ENCODE data around the gene PRSS2. TPM values are rescaled to one million over a fixed set of nuclear protein-coding genes. Genes with fewer than 3 reads are reported as not detected.

Gene PRSS2
- total and polyA plus RNA-seq, 4 donors, result 0.21 TPM; not detected in 3

DNA sequence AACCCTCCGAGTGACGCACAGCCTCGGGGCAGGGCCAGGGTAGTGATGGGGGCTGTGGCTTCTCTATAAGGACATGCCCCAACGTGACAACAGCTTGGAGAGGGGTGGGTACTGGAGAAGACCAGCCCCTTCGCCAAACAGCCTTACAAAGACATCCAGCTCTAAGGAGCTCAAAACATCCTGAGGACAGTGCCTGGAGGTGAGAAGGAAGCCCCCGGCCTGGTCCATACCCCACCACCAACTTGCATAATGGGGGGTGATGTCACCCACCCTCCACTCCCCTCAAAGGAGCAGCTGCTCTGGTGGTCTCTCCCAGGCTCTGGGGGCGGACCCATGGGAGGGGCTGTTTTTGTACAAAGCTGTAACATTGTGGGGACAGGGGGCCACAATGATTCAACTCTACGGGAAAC lies 15.1 kb downstream of the PRSS2 start:
- Histone ChIP-seq H3K9me3 (ENCODE audit: control insufficient read depth in 4 of 4, low read length in 3 of 4) (no peaks in the 10 kb centered on the region), H3K4me1 (ENCODE audit: control insufficient read depth in 4 of 4, insufficient read depth in 4 of 4, low read length in 3 of 4) (peaks cover 0 to 5% (median 1%) of the 10 kb centered on the region in 4 donors), H3K36me3 (ENCODE audit: control insufficient read depth in 4 of 4, insufficient read depth in 3 of 4, low read depth in 1 of 4, low read length in 3 of 4) (no peaks in the 10 kb centered on the region), H3K27me3 (ENCODE audit: control insufficient read depth in 4 of 4, insufficient read depth in 4 of 4, low read length in 3 of 4) (peaks cover 0 to 4% (median 0%) of the 10 kb centered on the region in 4 donors), H3K27ac (ENCODE audit: low read depth in 1 of 2, low read length in 2 of 2) (no peak overlapping the region), H3K4me3 (ENCODE audit: low read depth in 1 of 3, low read length in 3 of 3) (no peak overlapping the region), H3K9ac (ENCODE audit: low read depth in 1 of 2, low read length in 2 of 2) (no peak overlapping the region)
- no peak for TF ChIP-seq RXRA (IDR thresholded peaks at IDR 0.05)
- no peak for TF ChIP-seq RAD21 (IDR thresholded peaks at IDR 0.05)
- TF ChIP-seq, protein P1, sequence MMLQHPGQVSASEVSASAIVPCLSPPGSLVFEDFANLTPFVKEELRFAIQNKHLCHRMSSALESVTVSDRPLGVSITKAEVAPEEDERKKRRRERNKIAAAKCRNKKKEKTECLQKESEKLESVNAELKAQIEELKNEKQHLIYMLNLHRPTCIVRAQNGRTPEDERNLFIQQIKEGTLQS (IDR thresholded peaks at IDR 0.05), result no peak
- DNase-seq (ENCODE audit: low spot score), result no peak
- 79% methylated on average over 8 of the region's 8 CpGs for WGBS

- Histone ChIP-seq H3K27ac (ENCODE audit: low read depth in 1 of 2, low read length in 2 of 2) (no peak overlapping the region), H3K4me1 (ENCODE audit: control insufficient read depth in 4 of 4, insufficient read depth in 4 of 4, low read length in 3 of 4) (peaks cover 0 to 5% (median 1%) of the 10 kb centered on the region in 4 donors), H3K4me3 (ENCODE audit: low read depth in 1 of 3, low read length in 3 of 3) (no peak overlapping the region), H3K36me3 (ENCODE audit: control insufficient read depth in 4 of 4, insufficient read depth in 3 of 4, low read depth in 1 of 4, low read length in 3 of 4) (no peaks in the 10 kb centered on the region), H3K27me3 (ENCODE audit: control insufficient read depth in 4 of 4, insufficient read depth in 4 of 4, low read length in 3 of 4) (peaks cover 0 to 4% (median 0%) of the 10 kb centered on the region in 4 donors), H3K9me3 (ENCODE audit: control insufficient read depth in 4 of 4, low read length in 3 of 4) (no peaks in the 10 kb centered on the region), H3K9ac (ENCODE audit: low read depth in 1 of 2, low read length in 2 of 2) (no peak overlapping the region)
- 66% methylated on average over 11 of the region's 11 CpGs for WGBS
- no peak for DNase-seq (ENCODE audit: low spot score)
- no peak for TF ChIP-seq YY1 (IDR thresholded peaks at IDR 0.05)
- TF ChIP-seq, protein P2, sequence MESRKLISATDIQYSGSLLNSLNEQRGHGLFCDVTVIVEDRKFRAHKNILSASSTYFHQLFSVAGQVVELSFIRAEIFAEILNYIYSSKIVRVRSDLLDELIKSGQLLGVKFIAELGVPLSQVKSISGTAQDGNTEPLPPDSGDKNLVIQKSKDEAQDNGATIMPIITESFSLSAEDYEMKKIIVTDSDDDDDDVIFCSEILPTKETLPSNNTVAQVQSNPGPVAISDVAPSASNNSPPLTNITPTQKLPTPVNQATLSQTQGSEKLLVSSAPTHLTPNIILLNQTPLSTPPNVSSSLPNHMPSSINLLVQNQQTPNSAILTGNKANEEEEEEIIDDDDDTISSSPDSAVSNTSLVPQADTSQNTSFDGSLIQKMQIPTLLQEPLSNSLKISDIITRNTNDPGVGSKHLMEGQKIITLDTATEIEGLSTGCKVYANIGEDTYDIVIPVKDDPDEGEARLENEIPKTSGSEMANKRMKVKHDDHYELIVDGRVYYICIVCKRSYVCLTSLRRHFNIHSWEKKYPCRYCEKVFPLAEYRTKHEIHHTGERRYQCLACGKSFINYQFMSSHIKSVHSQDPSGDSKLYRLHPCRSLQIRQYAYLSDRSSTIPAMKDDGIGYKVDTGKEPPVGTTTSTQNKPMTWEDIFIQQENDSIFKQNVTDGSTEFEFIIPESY (IDR thresholded peaks at IDR 0.05), result no peak
- TF ChIP-seq, protein P1 (IDR thresholded peaks at IDR 0.05), result no peak
- TF ChIP-seq CTCF (IDR thresholded peaks at IDR 0.05; ENCODE audit: low read depth, low read length, missing input control), result no peak
- no peak for TF ChIP-seq HNF4G (IDR thresholded peaks at IDR 0.05)
- no peak for TF ChIP-seq NR2F2 (IDR thresholded peaks at IDR 0.05)
- no peak for TF ChIP-seq TAF1 (conservative IDR thresholded peaks at IDR 0.05)
- TF ChIP-seq JUND (IDR thresholded peaks at IDR 0.05), result no peak
- no peak for TF ChIP-seq MAX (IDR thresholded peaks at IDR 0.05)
- no peak for TF ChIP-seq HNF4A (conservative IDR thresholded peaks at IDR 0.05)
Measured at GRCh38 chr7:142787034-142787768, 16.4 kb downstream of the PRSS2 start.

DNA sequence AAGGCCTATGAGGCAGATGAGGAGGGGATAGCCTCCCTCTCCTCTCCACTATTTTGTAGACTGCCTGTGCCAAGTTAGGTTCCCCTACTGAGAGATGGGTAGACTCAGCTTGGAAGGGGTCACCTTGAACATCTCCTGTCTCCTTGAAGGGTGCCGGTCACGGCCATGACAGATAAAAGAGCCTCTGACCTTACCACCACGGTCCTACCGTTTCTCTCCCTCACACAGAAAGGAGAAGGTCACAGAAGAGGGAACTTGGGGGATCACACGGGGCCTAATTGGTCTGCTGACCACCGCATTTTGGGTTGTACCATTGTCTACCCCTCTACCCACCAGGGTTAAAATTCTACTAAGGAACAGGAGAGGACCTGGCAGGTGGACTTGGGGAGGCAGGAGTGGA lies 17.0 kb downstream of the PRSS2 start:
- Histone ChIP-seq H3K9me3 (ENCODE audit: control insufficient read depth in 4 of 4, low read length in 3 of 4) (no peaks in the 10 kb centered on the region), H3K9ac (ENCODE audit: low read depth in 1 of 2, low read length in 2 of 2) (no peak overlapping the region), H3K4me3 (ENCODE audit: low read depth in 1 of 3, low read length in 3 of 3) (no peak overlapping the region), H3K36me3 (ENCODE audit: control insufficient read depth in 4 of 4, insufficient read depth in 3 of 4, low read depth in 1 of 4, low read length in 3 of 4) (no peaks in the 10 kb centered on the region), H3K4me1 (ENCODE audit: control insufficient read depth in 4 of 4, insufficient read depth in 4 of 4, low read length in 3 of 4) (peaks cover 0 to 5% (median 1%) of the 10 kb centered on the region in 4 donors), H3K27me3 (ENCODE audit: control insufficient read depth in 4 of 4, insufficient read depth in 4 of 4, low read length in 3 of 4) (peaks cover 0 to 4% (median 0%) of the 10 kb centered on the region in 4 donors), H3K27ac (ENCODE audit: low read depth in 1 of 2, low read length in 2 of 2) (no peak overlapping the region)
- WGBS, result 73% methylated on average over 6 of the region's 6 CpGs
- DNase-seq (ENCODE audit: low spot score), result no peak
- TF ChIP-seq, protein P2 (IDR thresholded peaks at IDR 0.05), result no peak
- TF ChIP-seq HNF4G (IDR thresholded peaks at IDR 0.05) (no peak), GABPA (IDR thresholded peaks at IDR 0.05 in 1 of 2, conservative IDR thresholded peaks at IDR 0.05 in 1 of 2) (no peak), FOXA1 (IDR thresholded peaks at IDR 0.05) (no peak), JUND (IDR thresholded peaks at IDR 0.05) (no peak), EGR1 (IDR thresholded peaks at IDR 0.05; ENCODE audit: low read depth in 2 of 2) (no peak), MAX (IDR thresholded peaks at IDR 0.05) (no peak)
- TF ChIP-seq, protein P1 (IDR thresholded peaks at IDR 0.05), result no peak
